Stimulated activated CD4-positive, alpha-beta T cell treated with anti-CD3 and anti-CD28 coated beads, Interleukin-1b, Interleukin-23, amount 100 ng/mL, for 4 hours (primary cell): ENCODE data around the gene RNF167.

Source experiments
- DNase-seq, 2 donors: peaks; one replicate each; pipeline ENCODE4 v3.0.0-alpha.2; 2020; ENCODE audit warnings: low read depth in 2 of 2

The RNF167 gene

DNA sequence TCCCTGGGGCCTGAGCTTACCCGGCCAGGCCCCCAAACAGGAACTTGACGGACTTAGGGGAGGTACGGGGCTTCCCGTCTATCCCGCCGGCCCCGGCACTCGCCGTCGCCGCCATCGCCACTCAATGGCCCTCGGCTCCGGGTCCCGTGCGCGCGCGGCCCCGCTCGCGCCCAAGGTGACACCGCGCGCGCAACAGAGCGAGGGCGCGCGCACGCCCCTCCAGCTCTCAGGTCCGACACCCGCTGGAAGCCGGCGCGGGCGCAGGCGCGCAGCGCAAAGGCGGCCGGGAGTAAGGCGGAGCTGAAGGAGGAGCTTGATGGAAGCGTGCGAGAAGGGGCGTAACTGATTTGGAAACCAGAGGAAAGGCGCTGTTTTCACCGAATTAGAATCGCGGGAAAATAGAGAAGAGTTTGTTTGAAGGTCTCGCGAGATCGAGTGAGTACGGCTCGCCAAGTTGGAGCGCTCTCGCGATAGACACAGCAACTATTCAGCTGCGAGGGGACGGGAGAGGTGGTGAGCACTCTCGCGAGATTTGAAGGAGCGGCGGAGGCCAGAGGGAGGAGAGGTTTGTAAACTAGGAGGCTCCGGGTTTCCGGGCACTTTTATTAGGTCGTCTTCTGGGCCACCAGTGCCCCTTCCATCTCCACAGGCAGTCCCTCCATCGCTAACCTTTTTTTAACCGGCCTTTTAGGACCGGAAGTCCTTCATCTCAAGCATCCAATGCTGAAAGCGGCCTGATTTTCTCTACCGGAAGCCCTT is at the start of gene RNF167, which contains the start of gene SLC25A11:
Gene RNF167, plus strand, starts transcription at position 473 of the 759 bp plus-strand sequence. CDS start 642 bp downstream, outside the sequence.
Gene SLC25A11, minus strand, starts transcription at position 251 of the 759 bp plus-strand sequence. Its CDS starts 136 bp downstream, at position 115.
- peak; percentile 87 to 94 for DNase-seq

DNA sequence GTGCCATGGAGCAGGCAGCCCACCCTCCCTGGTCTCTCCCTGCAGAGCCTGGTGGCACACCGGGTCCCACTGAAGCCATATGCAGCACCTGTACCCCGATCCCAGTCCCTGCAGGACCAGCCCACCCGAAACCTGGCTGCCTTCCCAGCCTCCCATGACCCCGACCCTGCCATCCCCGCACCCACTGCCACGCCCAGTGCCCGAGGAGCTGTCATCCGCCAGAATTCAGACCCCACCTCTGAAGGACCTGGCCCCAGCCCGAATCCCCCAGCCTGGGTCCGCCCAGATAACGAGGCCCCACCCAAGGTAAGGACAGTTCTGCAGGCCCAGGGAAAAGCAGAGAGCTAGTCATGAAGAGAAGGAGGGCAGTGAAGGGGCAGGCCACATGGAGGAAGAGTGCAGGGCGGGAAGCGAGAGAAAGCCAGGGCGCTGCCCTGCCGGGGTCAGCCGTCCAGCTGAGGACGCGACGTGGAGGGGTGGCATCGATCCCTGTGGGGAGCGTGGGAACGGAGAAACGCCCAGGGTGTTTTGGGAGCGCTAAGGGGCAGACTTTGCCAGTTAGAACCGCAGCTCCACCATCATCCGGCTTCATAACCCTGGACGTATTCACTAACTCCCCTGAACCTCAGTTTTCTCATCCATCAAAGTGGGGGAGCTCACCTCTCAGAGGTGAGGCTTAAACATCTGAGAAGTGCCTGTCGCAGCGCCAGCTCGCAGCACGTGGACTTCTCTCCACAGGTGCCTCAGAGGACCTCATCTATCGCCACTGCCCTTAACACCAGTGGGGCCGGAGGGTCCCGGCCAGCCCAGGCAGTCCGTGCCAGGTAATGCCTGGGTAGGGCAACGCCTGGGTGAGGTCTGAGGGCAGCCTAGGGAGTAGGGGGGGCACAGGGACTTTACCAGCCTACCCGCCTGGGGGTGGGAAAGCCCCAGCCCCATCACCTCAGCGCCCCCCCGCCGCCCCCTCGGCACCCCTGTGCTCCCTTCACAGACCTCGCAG is 48.4 kb upstream of the RNF167 start:
- no peak for DNase-seq

DNA sequence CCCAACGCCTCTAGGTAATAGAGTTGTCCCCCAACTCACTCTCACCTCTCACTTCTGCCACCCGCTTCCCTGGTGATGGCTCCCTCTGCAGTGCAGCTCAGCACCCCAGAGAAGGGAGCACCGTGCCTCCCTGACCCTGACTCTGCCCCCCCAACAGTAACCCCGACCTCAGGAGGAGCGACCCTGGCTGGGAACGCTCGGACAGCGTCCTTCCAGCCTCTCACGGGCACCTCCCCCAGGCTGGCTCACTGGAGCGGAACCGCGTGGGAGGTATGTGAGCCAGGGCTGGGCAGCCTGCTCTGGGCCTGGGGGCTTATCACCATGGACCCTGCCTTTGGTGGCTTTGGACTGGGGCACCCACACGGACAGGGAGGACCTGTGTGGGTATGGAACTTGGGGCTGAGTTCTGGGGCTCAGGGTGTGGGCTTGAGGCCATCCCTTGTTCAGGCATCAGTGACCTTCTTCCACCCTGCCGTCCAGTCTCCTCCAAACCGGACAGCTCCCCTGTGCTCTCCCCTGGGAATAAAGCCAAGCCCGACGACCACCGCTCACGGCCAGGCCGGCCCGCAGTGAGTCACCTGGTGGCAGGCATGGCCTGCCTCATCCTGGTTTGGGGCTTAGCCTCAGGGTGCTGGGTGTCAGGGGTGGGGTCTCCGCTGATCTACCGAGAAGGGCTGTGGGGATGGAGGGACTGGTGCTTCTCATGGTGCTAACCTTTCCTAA is 47.4 kb upstream of the RNF167 start:
- no peak for DNase-seq

- no peak for DNase-seq
Measured at GRCh38 chr17:4893272-4893671, 46.8 kb upstream of the RNF167 start.

- no peak for DNase-seq
Measured at GRCh38 chr17:4893721-4894560, 46.1 kb upstream of the RNF167 start.

DNA sequence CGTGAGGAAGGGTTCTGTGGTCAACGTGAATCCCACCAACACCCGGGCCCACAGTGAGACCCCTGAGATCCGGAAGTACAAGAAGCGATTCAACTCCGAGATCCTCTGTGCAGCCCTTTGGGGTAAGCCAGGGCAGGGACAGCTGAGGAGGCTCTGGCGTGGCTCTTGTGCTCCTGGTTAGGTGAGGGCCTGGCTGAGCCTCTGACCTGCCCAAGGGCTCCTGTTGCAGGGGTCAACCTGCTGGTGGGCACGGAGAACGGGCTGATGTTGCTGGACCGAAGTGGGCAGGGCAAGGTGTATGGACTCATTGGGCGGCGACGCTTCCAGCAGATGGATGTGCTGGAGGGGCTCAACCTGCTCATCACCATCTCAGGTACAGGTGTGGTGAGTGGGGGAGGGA is 44.9 kb upstream of the RNF167 start:
- DNase-seq, result no peak

- DNase-seq, result no peak
Measured at GRCh38 chr17:4895657-4896331, 44.3 kb upstream of the RNF167 start.

DNA sequence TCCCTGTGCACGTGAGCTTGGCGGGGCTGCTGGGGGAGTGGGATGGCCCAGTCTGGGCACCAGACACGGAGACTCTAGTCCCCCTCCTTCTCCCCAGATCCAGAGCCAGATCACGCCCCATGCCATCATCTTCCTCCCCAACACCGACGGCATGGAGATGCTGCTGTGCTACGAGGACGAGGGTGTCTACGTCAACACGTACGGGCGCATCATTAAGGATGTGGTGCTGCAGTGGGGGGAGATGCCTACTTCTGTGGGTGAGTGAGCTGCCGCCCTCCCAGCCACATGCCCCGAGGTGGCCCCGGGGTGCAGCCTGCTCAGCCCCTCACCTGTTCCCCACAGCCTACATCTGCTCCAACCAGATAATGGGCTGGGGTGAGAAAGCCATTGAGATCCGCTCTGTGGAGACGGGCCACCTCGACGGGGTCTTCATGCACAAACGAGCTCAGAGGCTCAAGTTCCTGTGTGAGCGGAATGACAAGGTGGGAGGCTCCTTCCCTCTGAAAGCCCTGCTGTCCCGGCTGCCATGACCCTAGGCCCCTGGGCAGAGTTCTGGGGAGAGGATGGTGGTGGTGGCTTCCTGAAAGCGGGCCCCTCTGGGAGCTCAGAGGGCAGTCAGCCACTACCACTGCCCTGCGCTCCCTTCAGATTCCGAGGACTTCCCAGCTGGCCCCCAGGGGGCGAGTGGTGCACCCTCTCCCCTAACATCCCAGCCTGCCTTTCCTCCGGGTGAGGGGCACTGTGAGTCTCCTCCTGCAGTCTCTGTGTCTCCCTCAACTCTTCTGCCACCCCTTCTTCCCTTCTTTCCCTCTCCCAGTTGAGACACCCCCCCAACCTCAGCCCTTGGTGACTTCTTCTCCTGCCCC is 43.5 kb upstream of the RNF167 start:
- DNase-seq, result no peak

DNA sequence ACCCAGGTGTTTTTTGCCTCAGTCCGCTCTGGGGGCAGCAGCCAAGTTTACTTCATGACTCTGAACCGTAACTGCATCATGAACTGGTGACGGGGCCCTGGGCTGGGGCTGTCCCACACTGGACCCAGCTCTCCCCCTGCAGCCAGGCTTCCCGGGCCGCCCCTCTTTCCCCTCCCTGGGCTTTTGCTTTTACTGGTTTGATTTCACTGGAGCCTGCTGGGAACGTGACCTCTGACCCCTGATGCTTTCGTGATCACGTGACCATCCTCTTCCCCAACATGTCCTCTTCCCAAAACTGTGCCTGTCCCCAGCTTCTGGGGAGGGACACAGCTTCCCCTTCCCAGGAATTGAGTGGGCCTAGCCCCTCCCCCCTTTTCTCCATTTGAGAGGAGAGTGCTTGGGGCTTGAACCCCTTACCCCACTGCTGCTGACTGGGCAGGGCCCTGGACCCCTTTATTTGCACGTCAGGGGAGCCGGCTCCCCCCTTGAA is 42.8 kb upstream of the RNF167 start:
- no peak for DNase-seq

- no peak for DNase-seq
Measured at GRCh38 chr17:4897785-4898184, 42.3 kb upstream of the RNF167 start.

DNA sequence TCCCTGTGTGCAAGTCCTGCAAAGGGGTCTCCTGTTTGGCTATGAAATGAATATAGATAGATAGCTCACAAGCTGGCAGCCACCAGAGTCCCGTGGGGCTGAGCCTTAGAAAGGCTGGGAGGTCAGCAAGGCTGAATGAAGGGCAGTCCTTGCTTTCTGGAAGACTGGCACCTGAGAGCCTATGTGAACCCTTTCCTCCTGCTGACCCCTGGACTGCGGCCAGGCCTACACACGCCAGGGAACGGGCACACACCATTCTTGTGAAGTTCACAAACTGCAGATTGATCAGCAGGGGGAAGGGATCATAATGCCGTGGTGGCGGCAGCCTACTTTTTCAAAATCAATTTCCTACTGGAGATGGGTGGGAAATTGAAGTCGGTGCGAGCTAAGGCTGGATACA is 41.7 kb upstream of the RNF167 start:
- DNase-seq, result no peak

GRCh38 chr17:4898927-4899326 is 41.1 kb upstream of the RNF167 start:
- no peak for DNase-seq

DNA sequence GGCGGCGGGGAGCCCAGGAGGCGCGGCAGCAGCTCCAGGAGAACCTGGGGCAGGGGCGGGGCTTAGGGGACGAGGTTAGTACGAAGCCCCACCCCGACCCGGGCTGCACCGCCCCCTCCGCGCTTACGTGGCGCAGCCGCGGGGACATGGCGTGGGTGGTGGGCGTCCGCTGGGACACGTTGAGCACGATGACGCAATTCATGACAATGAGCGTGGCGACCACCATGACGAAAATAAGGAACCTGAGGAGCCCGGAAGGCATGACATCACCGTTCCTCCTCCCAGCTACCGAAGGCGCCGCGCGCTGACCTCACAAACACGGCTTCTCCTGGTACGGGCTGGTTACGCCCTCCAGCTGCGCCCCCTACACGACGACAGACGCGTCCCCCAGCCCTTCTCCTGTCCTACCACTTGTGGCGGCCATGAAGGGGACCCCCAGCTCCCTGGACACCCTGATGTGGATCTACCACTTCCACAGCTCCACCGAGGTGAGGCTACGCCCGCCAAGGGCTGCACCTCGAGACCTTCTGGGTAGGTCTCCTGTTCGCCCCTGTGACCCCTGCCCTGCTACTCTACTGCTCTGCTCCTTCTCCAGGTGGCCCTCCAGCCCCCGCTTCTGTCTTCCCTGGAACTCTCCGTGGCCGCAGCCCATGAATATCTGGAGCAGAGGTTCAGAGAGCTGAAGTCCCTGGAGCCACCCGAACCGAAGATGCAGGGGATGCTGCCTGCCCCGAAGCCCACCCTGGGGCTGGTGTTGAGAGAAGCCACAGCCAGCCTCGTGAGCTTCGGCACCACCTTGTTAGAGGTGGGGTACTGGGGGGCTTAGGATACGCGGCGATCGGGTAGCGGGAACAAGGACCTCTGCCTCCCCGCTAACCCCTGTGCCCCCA is 40.5 kb upstream of the RNF167 start, which contains the start of gene C17orf107:
Gene C17orf107, plus strand, starts transcription at position 196 of the 890 bp plus-strand sequence. Its CDS starts 227 bp downstream, at position 423.
- peak; percentile 96 to 97 for DNase-seq

GRCh38 chr17:4900231-4901107 is 39.6 kb upstream of the RNF167 start:
- peak in 1 of 2 donors; percentile 34 for DNase-seq

GRCh38 chr17:4901108-4901647 is 38.9 kb upstream of the RNF167 start:
- no peak for DNase-seq

DNA sequence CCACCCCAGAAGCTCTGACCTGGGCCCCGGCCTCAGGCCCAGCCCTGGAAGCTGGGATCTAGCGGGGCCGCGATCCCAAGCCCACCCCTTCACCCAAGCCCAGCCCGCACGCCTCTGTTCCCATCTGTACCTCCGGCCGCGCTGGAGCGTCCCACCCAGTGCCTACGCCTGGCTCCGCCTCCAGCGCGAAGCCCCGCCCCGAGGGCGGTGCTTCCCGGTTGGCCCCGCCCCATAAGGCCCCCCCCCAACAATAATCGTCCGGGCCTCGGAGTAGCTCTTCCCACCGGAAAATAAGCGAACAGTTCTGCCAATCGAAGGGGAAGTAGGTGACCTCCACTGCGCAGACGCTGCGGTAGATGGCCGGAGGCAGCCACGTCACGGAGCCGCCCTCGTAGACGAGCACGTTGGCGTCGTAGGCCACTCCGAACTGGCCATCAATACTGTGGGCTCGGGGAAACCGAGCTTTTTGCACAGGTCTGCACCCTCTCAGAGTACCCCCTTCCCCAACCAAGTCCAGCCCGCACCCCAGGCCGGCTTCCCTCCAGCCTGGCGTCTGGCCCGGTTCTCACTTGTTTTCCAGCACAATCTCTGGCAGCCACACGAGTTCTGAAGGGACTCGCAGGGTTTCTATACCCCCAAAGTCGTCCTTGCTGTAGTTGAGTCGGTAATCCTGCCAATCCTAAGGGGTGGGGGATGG is 38.3 kb upstream of the RNF167 start:
- DNase-seq, result no peak
